ENCODE data around the gene RTKN. TPM values are rescaled to one million over a fixed set of nuclear protein-coding genes. Genes with fewer than 3 reads are reported as not detected.

RTKN gene
- total and polyA plus RNA-seq, 4 donors: 27.8 to 98.0 (median 73.0) TPM

- H3K27ac ChIP-seq (ENCODE audit: low read depth in 1 of 2, low read length in 2 of 2): no peak overlapping the region
- H3K9ac ChIP-seq (ENCODE audit: low read depth in 1 of 2, low read length in 2 of 2): no peak overlapping the region
- DNase-seq (ENCODE audit: low spot score): no peak
- peaks cover 18 to 30% (median 21%) of the 10 kb centered on the region in 4 donors for H3K4me1 ChIP-seq (ENCODE audit: control insufficient read depth in 4 of 4, insufficient read depth in 4 of 4, low read length in 3 of 4)
- no peaks in the 10 kb centered on the region for H3K27me3 ChIP-seq (ENCODE audit: control insufficient read depth in 4 of 4, insufficient read depth in 4 of 4, low read length in 3 of 4)
- no peak overlapping the region for H3K4me3 ChIP-seq (ENCODE audit: low read depth in 1 of 3, low read length in 3 of 3)
- 91% methylated on average over 3 of the region's 3 CpGs for WGBS
- H3K9me3 ChIP-seq (ENCODE audit: control insufficient read depth in 4 of 4, low read length in 3 of 4): no peaks in the 10 kb centered on the region
- no peaks in the 10 kb centered on the region for H3K36me3 ChIP-seq (ENCODE audit: control insufficient read depth in 4 of 4, insufficient read depth in 3 of 4, low read depth in 1 of 4, low read length in 3 of 4)
- TF ChIP-seq YY1 (IDR thresholded peaks at IDR 0.05) (no peak), GABPA (IDR thresholded peaks at IDR 0.05 in 1 of 2, conservative IDR thresholded peaks at IDR 0.05 in 1 of 2) (no peak), JUND (IDR thresholded peaks at IDR 0.05) (no peak), FOXA1 (IDR thresholded peaks at IDR 0.05) (no peak), HNF4A (conservative IDR thresholded peaks at IDR 0.05) (no peak), SP1 (IDR thresholded peaks at IDR 0.05) (no peak), FOXA2 (IDR thresholded peaks at IDR 0.05) (no peak)
- TF ChIP-seq, protein P1, sequence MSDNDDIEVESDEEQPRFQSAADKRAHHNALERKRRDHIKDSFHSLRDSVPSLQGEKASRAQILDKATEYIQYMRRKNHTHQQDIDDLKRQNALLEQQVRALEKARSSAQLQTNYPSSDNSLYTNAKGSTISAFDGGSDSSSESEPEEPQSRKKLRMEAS (IDR thresholded peaks at IDR 0.05): no peak
- TF ChIP-seq, protein P2, sequence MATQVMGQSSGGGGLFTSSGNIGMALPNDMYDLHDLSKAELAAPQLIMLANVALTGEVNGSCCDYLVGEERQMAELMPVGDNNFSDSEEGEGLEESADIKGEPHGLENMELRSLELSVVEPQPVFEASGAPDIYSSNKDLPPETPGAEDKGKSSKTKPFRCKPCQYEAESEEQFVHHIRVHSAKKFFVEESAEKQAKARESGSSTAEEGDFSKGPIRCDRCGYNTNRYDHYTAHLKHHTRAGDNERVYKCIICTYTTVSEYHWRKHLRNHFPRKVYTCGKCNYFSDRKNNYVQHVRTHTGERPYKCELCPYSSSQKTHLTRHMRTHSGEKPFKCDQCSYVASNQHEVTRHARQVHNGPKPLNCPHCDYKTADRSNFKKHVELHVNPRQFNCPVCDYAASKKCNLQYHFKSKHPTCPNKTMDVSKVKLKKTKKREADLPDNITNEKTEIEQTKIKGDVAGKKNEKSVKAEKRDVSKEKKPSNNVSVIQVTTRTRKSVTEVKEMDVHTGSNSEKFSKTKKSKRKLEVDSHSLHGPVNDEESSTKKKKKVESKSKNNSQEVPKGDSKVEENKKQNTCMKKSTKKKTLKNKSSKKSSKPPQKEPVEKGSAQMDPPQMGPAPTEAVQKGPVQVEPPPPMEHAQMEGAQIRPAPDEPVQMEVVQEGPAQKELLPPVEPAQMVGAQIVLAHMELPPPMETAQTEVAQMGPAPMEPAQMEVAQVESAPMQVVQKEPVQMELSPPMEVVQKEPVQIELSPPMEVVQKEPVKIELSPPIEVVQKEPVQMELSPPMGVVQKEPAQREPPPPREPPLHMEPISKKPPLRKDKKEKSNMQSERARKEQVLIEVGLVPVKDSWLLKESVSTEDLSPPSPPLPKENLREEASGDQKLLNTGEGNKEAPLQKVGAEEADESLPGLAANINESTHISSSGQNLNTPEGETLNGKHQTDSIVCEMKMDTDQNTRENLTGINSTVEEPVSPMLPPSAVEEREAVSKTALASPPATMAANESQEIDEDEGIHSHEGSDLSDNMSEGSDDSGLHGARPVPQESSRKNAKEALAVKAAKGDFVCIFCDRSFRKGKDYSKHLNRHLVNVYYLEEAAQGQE (IDR thresholded peaks at IDR 0.05): no peak
Observed at GRCh38 chr2:74450570-74451190, 8.9 kb upstream of the RTKN start.

DNA sequence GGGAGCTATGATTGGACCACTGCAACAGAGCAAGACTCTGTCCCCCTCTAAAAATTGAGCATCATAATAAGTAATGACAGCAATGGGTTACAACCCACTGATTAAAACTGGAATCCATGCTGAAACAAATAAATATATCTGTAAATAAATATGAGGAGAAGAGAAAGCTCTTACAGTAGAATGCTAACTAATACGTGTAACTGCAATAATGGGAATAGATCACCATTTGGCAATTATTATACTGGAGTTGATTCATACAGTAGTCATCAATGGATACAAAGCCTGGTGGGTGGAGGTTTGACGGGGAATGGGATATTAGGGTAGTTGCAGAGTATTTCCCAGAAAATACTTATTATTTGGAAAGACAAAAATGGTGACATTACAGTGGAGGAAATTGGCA lies 7.0 kb upstream of the RTKN start:
- Histone ChIP-seq H3K4me1 (ENCODE audit: control insufficient read depth in 4 of 4, insufficient read depth in 4 of 4, low read length in 3 of 4) (peaks cover 16 to 34% (median 27%) of the 10 kb centered on the region in 4 donors), H3K36me3 (ENCODE audit: control insufficient read depth in 4 of 4, insufficient read depth in 3 of 4, low read depth in 1 of 4, low read length in 3 of 4) (no peaks in the 10 kb centered on the region), H3K27me3 (ENCODE audit: control insufficient read depth in 4 of 4, insufficient read depth in 4 of 4, low read length in 3 of 4) (no peaks in the 10 kb centered on the region), H3K27ac (ENCODE audit: low read depth in 1 of 2, low read length in 2 of 2) (no peak overlapping the region), H3K9ac (ENCODE audit: low read depth in 1 of 2, low read length in 2 of 2) (no peak overlapping the region), H3K4me3 (ENCODE audit: low read depth in 1 of 3, low read length in 3 of 3) (no peak overlapping the region), H3K9me3 (ENCODE audit: control insufficient read depth in 4 of 4, low read length in 3 of 4) (no peaks in the 10 kb centered on the region)
- no peak for TF ChIP-seq FOXA1 (IDR thresholded peaks at IDR 0.05)
- TF ChIP-seq RAD21 (IDR thresholded peaks at IDR 0.05): no peak
- TF ChIP-seq, protein P1 (IDR thresholded peaks at IDR 0.05): no peak
- no peak for TF ChIP-seq RXRA (IDR thresholded peaks at IDR 0.05)
- no peak for TF ChIP-seq SP1 (IDR thresholded peaks at IDR 0.05)
- no peak for TF ChIP-seq EGR1 (IDR thresholded peaks at IDR 0.05; ENCODE audit: low read depth in 2 of 2)
- TF ChIP-seq GABPA (IDR thresholded peaks at IDR 0.05 in 1 of 2, conservative IDR thresholded peaks at IDR 0.05 in 1 of 2): no peak
- TF ChIP-seq HNF4G (IDR thresholded peaks at IDR 0.05): no peak
- TF ChIP-seq FOXA2 (IDR thresholded peaks at IDR 0.05): no peak
- 86% methylated on average over 2 of the region's 2 CpGs for WGBS
- DNase-seq (ENCODE audit: low spot score): no peak

Data from liver (tissue), 9 donors.